Measurements from ENCODE around the gene MYH6. TPM values are rescaled to one million over a fixed set of nuclear protein-coding genes. Genes with fewer than 3 reads are reported as not detected.

The MYH6 gene
- not detected in 2 replicates for total RNA-seq

DNA sequence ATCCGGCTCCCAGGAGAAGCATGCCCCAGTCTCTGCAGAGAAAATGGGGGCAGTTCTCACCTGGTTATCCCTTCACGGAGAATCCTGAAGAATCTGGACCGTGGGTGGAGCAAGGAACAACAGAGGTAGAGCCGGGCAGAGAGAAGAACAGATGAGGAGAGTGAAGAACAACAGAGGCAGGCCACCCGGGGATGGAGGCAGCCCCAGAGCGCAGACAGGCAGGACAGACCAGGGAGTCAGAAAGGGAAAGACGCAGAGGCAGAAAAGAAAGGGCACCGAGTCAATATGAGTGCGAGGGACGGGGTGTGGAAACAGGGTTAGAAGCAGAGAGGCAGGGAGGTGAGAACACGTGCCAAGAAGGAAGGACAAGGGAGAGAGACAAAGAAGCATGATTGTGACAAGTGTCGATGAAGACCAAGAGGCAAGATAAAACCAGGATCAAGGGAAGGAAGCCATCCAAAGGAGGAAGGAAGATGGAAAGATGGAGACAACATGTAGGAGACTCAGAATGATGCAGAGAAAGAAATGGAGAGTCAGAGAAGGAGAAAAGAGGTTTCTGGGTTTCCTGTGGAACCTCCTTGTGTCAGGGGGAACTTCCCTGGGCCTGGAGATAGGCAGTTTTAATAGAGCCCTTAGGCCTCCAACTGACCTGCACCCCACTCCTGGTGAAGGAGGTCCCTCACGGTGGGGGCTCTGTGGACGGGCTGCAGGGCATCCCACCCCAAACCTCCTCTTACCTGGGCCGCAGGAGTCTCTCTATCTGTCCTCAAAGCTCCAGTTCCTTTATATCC is at the start of gene MYH6:
Gene MYH6 (minus strand): TSS at position 758 of the 791 bp plus-strand sequence. CDS start 1,050 bp downstream, outside the sequence.

GRCh38 chr14:23435543-23436326 is 27.7 kb upstream of the MYH6 start, which contains the start of gene MYH7:
TSS of gene MYH7 (minus strand) at chr14:23435660. CDS start at chr14:23433732, 1,928 bp downstream.

DNA sequence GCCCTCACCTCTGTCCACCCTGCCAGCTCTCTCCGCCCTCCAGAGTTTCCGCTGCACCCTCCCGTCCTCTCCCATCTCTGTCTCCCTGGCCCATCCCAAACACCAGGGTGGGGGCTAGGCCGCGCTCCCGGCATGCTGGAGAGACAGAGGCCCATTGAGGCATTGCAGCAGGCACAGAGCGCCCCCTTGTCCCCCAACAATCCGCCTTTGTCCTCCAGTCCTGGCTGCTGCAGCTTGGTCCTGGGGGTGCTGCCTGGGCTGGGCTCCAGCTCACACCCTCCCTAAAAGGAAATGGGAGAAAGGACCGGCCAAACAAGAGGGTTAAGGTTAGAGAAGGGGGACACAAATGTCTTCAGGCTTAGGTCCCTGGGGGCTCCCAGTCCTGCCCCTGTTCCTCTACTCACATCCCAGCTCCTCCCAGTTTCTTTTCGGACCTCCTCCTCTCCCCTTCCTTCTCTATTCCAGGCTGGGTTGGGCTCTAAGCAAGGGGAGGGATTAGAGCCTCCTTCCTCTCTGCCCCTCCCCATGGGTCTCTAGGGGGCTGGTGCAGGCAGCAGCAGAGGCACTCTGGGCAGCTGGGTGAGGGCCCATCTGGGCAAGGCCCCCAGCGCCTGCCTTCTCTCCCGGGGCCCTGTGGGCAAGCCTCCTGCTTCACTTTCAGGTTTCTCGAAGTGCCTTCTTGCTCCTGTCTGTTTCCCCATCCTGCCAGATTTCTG is 31.4 kb downstream of the MYH6 start, which contains the start of gene CMTM5:
Gene CMTM5 (plus strand): TSS at position 565 of the 716 bp plus-strand sequence. CDS start 206 bp downstream, outside the sequence.

GRCh38 chr14:23372509-23372908 is 35.6 kb downstream of the MYH6 start, which contains the start of gene IL25:
TSS of gene IL25 (plus strand) at chr14:23372809.

GRCh38 chr14:23365036-23365731 is 42.9 kb downstream of the MYH6 start, which contains the start of gene EFS:
TSS of gene EFS (minus strand) at chr14:23365172. CDS start at chr14:23365025, 147 bp downstream.

GRCh38 chr14:23352506-23353432 is 55.3 kb downstream of the MYH6 start, which contains the start of gene SLC22A17:
TSS of gene SLC22A17 (minus strand) at chr14:23352887.

Small RNA genes within 50 kb of the gene (small RNA-seq; reads per million reads assigned to genes)
- not detected for gene MIR208A
- gene MIR208B, result not detected

Other genes with a start within 250 kb of the MYH6 start
- gene SLC7A8, start 224.6 kb downstream of the MYH6 start, total RNA-seq, result 94.3 and 98.6 TPM in 2 replicates
- gene RNF212B, start 170.3 kb downstream of the MYH6 start, total RNA-seq, result not detected in 2 replicates
- gene HOMEZ, start 122.1 kb downstream of the MYH6 start, total RNA-seq, result 6.1 and 7.8 TPM in 2 replicates
- gene PPP1R3E, start 105.4 kb downstream of the MYH6 start, total RNA-seq, result 7.2 and 10.8 TPM in 2 replicates
- gene BCL2L2, start 101.4 kb downstream of the MYH6 start, total RNA-seq, result 17.2 and 17.9 TPM in 2 replicates
- 43.4 and 44.4 TPM in 2 replicates for gene PABPN1, start 86.8 kb downstream of the MYH6 start, total RNA-seq
- 17.1 and 18.3 TPM in 2 replicates for gene SLC22A17, start 55.4 kb downstream of the MYH6 start, total RNA-seq
- gene EFS, start 43.1 kb downstream of the MYH6 start, total RNA-seq, result 15.5 and 18.4 TPM in 2 replicates
- gene IL25, start 35.5 kb downstream of the MYH6 start, total RNA-seq, result not detected in 2 replicates
- 0.22 and 0.26 TPM in 2 replicates for gene CMTM5, start 31.2 kb downstream of the MYH6 start, total RNA-seq
- gene MYH7, start 27.4 kb upstream of the MYH6 start, total RNA-seq, result not detected in 2 replicates
- gene NGDN, start 61.4 kb upstream of the MYH6 start, total RNA-seq, result 37.7 and 49.9 TPM in 2 replicates
- 0.32 and 0.39 TPM in 2 replicates for gene ZFHX2, start 143.5 kb upstream of the MYH6 start, total RNA-seq
- 24.0 and 25.0 TPM in 2 replicates for gene THTPA, start 148.0 kb upstream of the MYH6 start, total RNA-seq
- 7.1 and 14.4 TPM in 2 replicates for gene AP1G2, start 159.5 kb upstream of the MYH6 start, total RNA-seq
- gene JPH4, start 170.5 kb upstream of the MYH6 start, total RNA-seq, result not detected in 2 replicates
- gene DHRS2, start 228.1 kb upstream of the MYH6 start, total RNA-seq, result 0.13 and 0.22 TPM in 2 replicates

Data from articular chondrocyte of knee joint (primary cell).